Karpas-422 (cell line): Measurements from ENCODE around the gene ZNF91. TPM values are rescaled to one million over a fixed set of nuclear protein-coding genes. Genes with fewer than 3 reads are reported as not detected.

Experiments
- DNase-seq: peaks from one replicate; pipeline ENCODE4 v3.0.0-alpha.2; 2015
- H2AFZ ChIP-seq: fragments of 200-600 bp; sonication (generic); 2 replicates; pipeline ENCODE4 v1.6.1; 2014; ENCODE audit warnings: antibody characterized with exemption, low read length, mixed read lengths
- H3K27ac ChIP-seq: fragments of 200-600 bp; sonication (generic); 2 replicates; pipeline ENCODE4 v1.5.1; 2014; ENCODE audit warnings: mild to moderate bottlenecking, low read length, moderate library complexity
- H3K27me3 ChIP-seq: fragments of 200-600 bp; sonication (generic); 2 replicates; pipeline ENCODE4 v1.6.1; 2014; ENCODE audit warnings: low read length, mixed read lengths
- H3K36me3 ChIP-seq: fragments of 200-600 bp; sonication (generic); 2 replicates; pipeline ENCODE4 v1.6.1; 2014; ENCODE audit warnings: low read length, mixed read lengths; ENCODE audit not compliant: insufficient read depth
- H3K4me1 ChIP-seq: fragments of 200-600 bp; sonication (generic); 2 replicates; pipeline ENCODE4 v1.6.1; 2014; ENCODE audit warnings: mild to moderate bottlenecking, low read length, mixed read lengths
- H3K4me2 ChIP-seq: fragments of 200-600 bp; sonication (generic); 2 replicates; pipeline ENCODE4 v1.6.1; 2014; ENCODE audit warnings: low read length, low read depth, mild to moderate bottlenecking; ENCODE audit not compliant: poor library complexity, severe bottlenecking
- H3K4me3 ChIP-seq: fragments of 200-600 bp; sonication (generic); 2 replicates; pipeline ENCODE4 v1.5.1; 2014; ENCODE audit warnings: mild to moderate bottlenecking, antibody characterized with exemption, low read length, mixed read lengths
- H3K79me2 ChIP-seq: fragments of 200-600 bp; sonication (generic); 2 replicates; pipeline ENCODE4 v1.6.1; 2014; ENCODE audit warnings: mild to moderate bottlenecking, low read length, mixed read lengths
- H3K9ac ChIP-seq: fragments of 200-600 bp; sonication (generic); 2 replicates; pipeline ENCODE4 v1.6.0; 2014; ENCODE audit warnings: low read length
- H3K9me2 ChIP-seq: fragments of 200-600 bp; sonication (generic), shearing (Covaris generic); replicated peaks from 2 replicates; pipeline ENCODE4 v1.6.0; 2014; ENCODE audit warnings: mild to moderate bottlenecking, low read length, moderate library complexity; ENCODE audit not compliant: insufficient read depth
- H3K9me3 ChIP-seq: fragments of 300-700, 200-600 bp; sonication (generic); 2 replicates; pipeline ENCODE4 v1.6.1; 2014; ENCODE audit warnings: low read length, mixed read lengths
- H4K20me1 ChIP-seq: fragments of 200-600 bp; sonication (generic); 2 replicates; pipeline ENCODE4 v1.6.1; 2014; ENCODE audit warnings: mild to moderate bottlenecking, antibody characterized with exemption, low read length, low read depth; ENCODE audit not compliant: insufficient read depth
- total RNA-seq: library from RNA; depleted of rRNA; stranded (reverse); fragments of >200 nt; shearing (Covaris generic); gene quantifications from 2 replicates; pipeline ENCODE4 v1.2.3, GENCODE V29; 2014; ENCODE audit warnings: low replicate concordance

The ZNF91 gene
- total RNA-seq, 1 experiment from 2014 or later: 98.5 TPM

- H3K36me3 ChIP-seq: no peaks in the 10 kb centered on the region
- no peaks in the 10 kb centered on the region for H4K20me1 ChIP-seq
- H3K4me2 ChIP-seq: no peak overlapping the region
- H3K9ac ChIP-seq: no peak overlapping the region
- no peaks in the 10 kb centered on the region for H3K79me2 ChIP-seq
- no peak for DNase-seq
- no peaks in the 10 kb centered on the region for H3K4me1 ChIP-seq
- H3K9me3 ChIP-seq: no peaks in the 10 kb centered on the region
- no peak overlapping the region for H3K4me3 ChIP-seq
- H3K27me3 ChIP-seq: no peaks in the 10 kb centered on the region
- no peak overlapping the region for H2AFZ ChIP-seq
- H3K27ac ChIP-seq: no peak overlapping the region
- H3K9me2 ChIP-seq: no peaks in the 10 kb centered on the region
Observed at GRCh38 chr19:23314505-23315251, 80.6 kb downstream of the ZNF91 start.

GRCh38 chr19:23313196-23313595 lies 82.1 kb downstream of the ZNF91 start:
- H4K20me1 ChIP-seq: no peaks in the 10 kb centered on the region
- no peak overlapping the region for H2AFZ ChIP-seq
- H3K9me3 ChIP-seq: no peaks in the 10 kb centered on the region
- no peaks in the 10 kb centered on the region for H3K9me2 ChIP-seq
- no peaks in the 10 kb centered on the region for H3K36me3 ChIP-seq
- H3K27ac ChIP-seq: no peak overlapping the region
- no peaks in the 10 kb centered on the region for H3K27me3 ChIP-seq
- no peak overlapping the region for H3K4me3 ChIP-seq
- no peaks in the 10 kb centered on the region for H3K4me1 ChIP-seq
- H3K79me2 ChIP-seq: no peaks in the 10 kb centered on the region
- DNase-seq: no peak
- no peak overlapping the region for H3K4me2 ChIP-seq
- no peak overlapping the region for H3K9ac ChIP-seq

- Histone ChIP-seq H3K4me3 (no peak overlapping the region), H4K20me1 (no peaks in the 10 kb centered on the region), H3K9ac (no peak overlapping the region), H2AFZ (no peak overlapping the region), H3K9me3 (no peaks in the 10 kb centered on the region; the same call in 1 of the 2 replicates), H3K9me2 (no peaks in the 10 kb centered on the region), H3K4me1 (no peaks in the 10 kb centered on the region), H3K36me3 (no peaks in the 10 kb centered on the region), H3K79me2 (no peaks in the 10 kb centered on the region), H3K4me2 (no peak overlapping the region), H3K27me3 (no peaks in the 10 kb centered on the region), H3K27ac (no peak overlapping the region)
- no peak for DNase-seq
Observed at GRCh38 chr19:23312515-23312914, 82.8 kb downstream of the ZNF91 start.

GRCh38 chr19:23311551-23311950 lies 83.7 kb downstream of the ZNF91 start:
- Histone ChIP-seq H3K4me1 (no peaks in the 10 kb centered on the region), H3K27ac (no peak overlapping the region), H3K4me2 (no peak overlapping the region), H3K36me3 (no peaks in the 10 kb centered on the region), H3K9me2 (no peaks in the 10 kb centered on the region), H2AFZ (no peak overlapping the region), H3K27me3 (no peaks in the 10 kb centered on the region), H3K79me2 (no peaks in the 10 kb centered on the region), H3K4me3 (no peak overlapping the region), H4K20me1 (no peaks in the 10 kb centered on the region), H3K9me3 (no peaks in the 10 kb centered on the region; the same call in 1 of the 2 replicates), H3K9ac (no peak overlapping the region)
- DNase-seq: no peak

- H3K4me1 ChIP-seq: no peaks in the 10 kb centered on the region
- H2AFZ ChIP-seq: no peak overlapping the region
- H3K27me3 ChIP-seq: no peaks in the 10 kb centered on the region
- DNase-seq: no peak
- H3K79me2 ChIP-seq: no peaks in the 10 kb centered on the region
- no peak overlapping the region for H3K9ac ChIP-seq
- no peaks in the 10 kb centered on the region for H3K9me2 ChIP-seq
- no peak overlapping the region for H3K27ac ChIP-seq
- H3K4me2 ChIP-seq: no peak overlapping the region
- no peaks in the 10 kb centered on the region for H4K20me1 ChIP-seq
- H3K36me3 ChIP-seq: no peaks in the 10 kb centered on the region
- no peak overlapping the region for H3K4me3 ChIP-seq
- no peaks in the 10 kb centered on the region; the same call in 1 of the 2 replicates for H3K9me3 ChIP-seq
Observed at GRCh38 chr19:23310729-23311211, 84.5 kb downstream of the ZNF91 start.

GRCh38 chr19:23309926-23310325 lies 85.3 kb downstream of the ZNF91 start:
- H3K4me3 ChIP-seq: no peak overlapping the region
- no peaks in the 10 kb centered on the region for H3K4me1 ChIP-seq
- no peak overlapping the region for H2AFZ ChIP-seq
- H4K20me1 ChIP-seq: no peaks in the 10 kb centered on the region
- H3K4me2 ChIP-seq: no peak overlapping the region
- H3K9me3 ChIP-seq: no peaks in the 10 kb centered on the region; the same call in 1 of the 2 replicates
- H3K27me3 ChIP-seq: no peaks in the 10 kb centered on the region
- no peaks in the 10 kb centered on the region for H3K36me3 ChIP-seq
- H3K9ac ChIP-seq: no peak overlapping the region
- no peaks in the 10 kb centered on the region for H3K79me2 ChIP-seq
- no peak for DNase-seq
- H3K9me2 ChIP-seq: no peaks in the 10 kb centered on the region
- no peak overlapping the region for H3K27ac ChIP-seq

- Histone ChIP-seq H3K9me2 (no peaks in the 10 kb centered on the region), H3K4me1 (no peaks in the 10 kb centered on the region), H3K36me3 (no peaks in the 10 kb centered on the region), H4K20me1 (no peaks in the 10 kb centered on the region), H3K27ac (no peak overlapping the region), H3K4me3 (no peak overlapping the region), H3K4me2 (no peak overlapping the region), H2AFZ (no peak overlapping the region), H3K9ac (no peak overlapping the region), H3K79me2 (no peaks in the 10 kb centered on the region), H3K27me3 (no peaks in the 10 kb centered on the region), H3K9me3 (no peaks in the 10 kb centered on the region; the same call in 1 of the 2 replicates)
- DNase-seq: peak; percentile 58
Observed at GRCh38 chr19:23305555-23305954, 89.7 kb downstream of the ZNF91 start.

GRCh38 chr19:23304238-23304637 lies 91.0 kb downstream of the ZNF91 start:
- no peak for DNase-seq
- Histone ChIP-seq H3K4me3 (no peak overlapping the region), H2AFZ (no peak overlapping the region), H3K9me2 (no peaks in the 10 kb centered on the region), H3K9me3 (no peaks in the 10 kb centered on the region; the same call in 1 of the 2 replicates), H3K27ac (no peak overlapping the region), H3K4me1 (no peaks in the 10 kb centered on the region), H3K27me3 (no peaks in the 10 kb centered on the region), H3K4me2 (no peak overlapping the region), H3K36me3 (no peaks in the 10 kb centered on the region), H3K79me2 (no peaks in the 10 kb centered on the region), H4K20me1 (no peaks in the 10 kb centered on the region), H3K9ac (no peak overlapping the region)
